ENCODE measurements around the gene SZT2.
"Not testable (repeated sequence)": the region's sequence is repeated elsewhere in the genome, so short reads cannot be mapped to it uniquely, and the experiment has no call there.

- TF ChIP-seq, protein P1, sequence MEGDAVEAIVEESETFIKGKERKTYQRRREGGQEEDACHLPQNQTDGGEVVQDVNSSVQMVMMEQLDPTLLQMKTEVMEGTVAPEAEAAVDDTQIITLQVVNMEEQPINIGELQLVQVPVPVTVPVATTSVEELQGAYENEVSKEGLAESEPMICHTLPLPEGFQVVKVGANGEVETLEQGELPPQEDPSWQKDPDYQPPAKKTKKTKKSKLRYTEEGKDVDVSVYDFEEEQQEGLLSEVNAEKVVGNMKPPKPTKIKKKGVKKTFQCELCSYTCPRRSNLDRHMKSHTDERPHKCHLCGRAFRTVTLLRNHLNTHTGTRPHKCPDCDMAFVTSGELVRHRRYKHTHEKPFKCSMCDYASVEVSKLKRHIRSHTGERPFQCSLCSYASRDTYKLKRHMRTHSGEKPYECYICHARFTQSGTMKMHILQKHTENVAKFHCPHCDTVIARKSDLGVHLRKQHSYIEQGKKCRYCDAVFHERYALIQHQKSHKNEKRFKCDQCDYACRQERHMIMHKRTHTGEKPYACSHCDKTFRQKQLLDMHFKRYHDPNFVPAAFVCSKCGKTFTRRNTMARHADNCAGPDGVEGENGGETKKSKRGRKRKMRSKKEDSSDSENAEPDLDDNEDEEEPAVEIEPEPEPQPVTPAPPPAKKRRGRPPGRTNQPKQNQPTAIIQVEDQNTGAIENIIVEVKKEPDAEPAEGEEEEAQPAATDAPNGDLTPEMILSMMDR (IDR thresholded peaks at IDR 0.05): not testable (repeated sequence)
- TF ChIP-seq EZH2, EZH2phosphoT487 (IDR thresholded peaks at IDR 0.05): not testable (repeated sequence)
Measured at GRCh38 chr1:43413426-43413825, 23.7 kb downstream of the SZT2 start.
